HEK293T (cell line): ENCODE data around the gene SUCLA2.

Experiments used
- CTCF ChIA-PET: fragments of 350-600 bp; formaldehyde crosslinking; extraction: SDS; loops from one replicate; lab custom pipeline; 2021; ENCODE audit warnings: antibody characterized with exemption, inconsistent platforms; lab: Yijun Ruan, JAX
- POLR2A ChIA-PET: fragments of 350-600 bp; formaldehyde crosslinking; extraction: SDS; loops from one replicate; lab custom pipeline; 2020; ENCODE audit warnings: antibody characterized with exemption, inconsistent platforms; lab: Yijun Ruan, JAX
- DNase-seq: peaks from one replicate; pipeline ENCODE4 v3.0.0; 2012; ENCODE audit warnings: mixed read lengths; ENCODE audit errors: extremely low spot score
- ARNT ChIP-seq: fragments of 450-650 bp; IDR thresholded peaks from 2 replicates; pipeline ENCODE4 v1.6.1; 2017; ENCODE audit warnings: mild to moderate bottlenecking
- BHLHE40 ChIP-seq: fragments of 450-650 bp; IDR thresholded peaks from 2 replicates; pipeline ENCODE4 v1.6.1; 2016; ENCODE audit warnings: mild to moderate bottlenecking, moderate library complexity, borderline replicate concordance
- CTBP1 ChIP-seq: fragments of 450-650 bp; IDR thresholded peaks from 2 replicates; pipeline ENCODE4 v1.6.1; 2016; ENCODE audit warnings: borderline replicate concordance
- ELF4 ChIP-seq: fragments of 450-650 bp; IDR thresholded peaks from 2 replicates; pipeline ENCODE4 v1.6.1; 2017; ENCODE audit warnings: antibody characterized with exemption
- FOXA1 ChIP-seq: fragments of 450-650 bp; IDR thresholded peaks from 2 replicates; pipeline ENCODE4 v1.6.1; 2016; ENCODE audit warnings: mild to moderate bottlenecking
- FOXK2 ChIP-seq: fragments of 450-650 bp; IDR thresholded peaks from 2 replicates; pipeline ENCODE4 v1.6.1; 2016; ENCODE audit warnings: mild to moderate bottlenecking
- FOXM1 ChIP-seq: fragments of 450-650 bp; IDR thresholded peaks from 2 replicates; pipeline ENCODE4 v1.6.1; 2017; ENCODE audit warnings: mild to moderate bottlenecking, borderline replicate concordance
- HDGF ChIP-seq: fragments of 450-650 bp; IDR thresholded peaks from 2 replicates; pipeline ENCODE4 v1.6.1; 2017; ENCODE audit warnings: antibody characterized with exemption, borderline replicate concordance
- L3MBTL2 ChIP-seq: fragments of 450-650 bp; conservative IDR thresholded peaks from 2 replicates; pipeline ENCODE4 v1.6.1; 2016; ENCODE audit warnings: mild to moderate bottlenecking
- LEF1 ChIP-seq: fragments of 450-650 bp; IDR thresholded peaks from 2 replicates; pipeline ENCODE4 v1.6.1; 2017; ENCODE audit warnings: mild to moderate bottlenecking, borderline replicate concordance
- NFRKB ChIP-seq: fragments of 450-650 bp; IDR thresholded peaks from 2 replicates; pipeline ENCODE4 v1.6.1; 2016; ENCODE audit warnings: mild to moderate bottlenecking, moderate library complexity
- PKNOX1 ChIP-seq: fragments of 450-650 bp; IDR thresholded peaks from 2 replicates; pipeline ENCODE4 v1.6.1; 2016
- SP1 ChIP-seq: fragments of 450-650 bp; IDR thresholded peaks from 2 replicates; pipeline ENCODE4 v1.6.1; 2017
- SUZ12 ChIP-seq: fragments of 450-650 bp; IDR thresholded peaks from 2 replicates; pipeline ENCODE4 v1.6.1; 2016; ENCODE audit warnings: mild to moderate bottlenecking
- TARDBP ChIP-seq: fragments of 450-650 bp; IDR thresholded peaks from 2 replicates; pipeline ENCODE4 v1.6.1; 2016
- ZNF384 ChIP-seq: fragments of 450-650 bp; IDR thresholded peaks from 2 replicates; pipeline ENCODE4 v1.6.1; 2016

The SUCLA2 gene

DNA sequence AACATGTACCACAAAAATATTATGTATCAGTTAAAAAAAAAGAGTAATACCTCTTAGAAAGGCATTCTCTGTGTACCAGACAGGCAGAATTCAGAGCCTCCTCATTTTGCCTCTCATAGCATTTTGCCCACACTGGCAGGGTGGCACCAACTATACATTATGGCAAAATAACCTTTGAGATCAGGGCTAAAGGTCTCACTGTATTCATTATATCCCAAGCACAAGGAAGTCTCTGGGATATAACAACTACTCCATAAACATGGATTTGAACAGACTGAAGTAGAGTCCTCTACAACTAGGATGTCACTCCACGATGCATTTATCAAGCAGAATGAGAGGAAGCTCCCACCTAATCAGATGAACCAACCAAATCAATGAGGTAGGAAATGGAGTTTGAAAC lies 10.6 kb downstream of the SUCLA2 start:
- no peak for DNase-seq
- TF ChIP-seq ELF4 (no peak), ZNF384 (no peak), CTBP1 (no peak), BHLHE40 (no peak), L3MBTL2 (no peak), LEF1 (no peak), HDGF (no peak), PKNOX1 (no peak), SUZ12 (no peak), ARNT (no peak), FOXA1 (no peak), NFRKB (no peak)
- CTCF ChIA-PET: no interaction called here
- POLR2A ChIA-PET: no interaction called here

GRCh38 chr13:47983070-47983469 lies 18.0 kb downstream of the SUCLA2 start:
- TF ChIP-seq FOXM1 (no peak), ELF4 (no peak), PKNOX1 (no peak), TARDBP (no peak), HDGF (no peak), FOXA1 (no peak), CTBP1 (no peak), NFRKB (no peak), FOXK2 (no peak), SP1 (no peak), LEF1 (no peak), BHLHE40 (no peak), ZNF384 (no peak), ARNT (no peak)
- ChIA-PET CTCF (no interaction called here), POLR2A (interaction anchor here (0.7 kb wide), 1 partner anchor 54 kb away, joined by 3 read pairs; no protein-coding TSS in a partner anchor)
- DNase-seq: no peak

DNA sequence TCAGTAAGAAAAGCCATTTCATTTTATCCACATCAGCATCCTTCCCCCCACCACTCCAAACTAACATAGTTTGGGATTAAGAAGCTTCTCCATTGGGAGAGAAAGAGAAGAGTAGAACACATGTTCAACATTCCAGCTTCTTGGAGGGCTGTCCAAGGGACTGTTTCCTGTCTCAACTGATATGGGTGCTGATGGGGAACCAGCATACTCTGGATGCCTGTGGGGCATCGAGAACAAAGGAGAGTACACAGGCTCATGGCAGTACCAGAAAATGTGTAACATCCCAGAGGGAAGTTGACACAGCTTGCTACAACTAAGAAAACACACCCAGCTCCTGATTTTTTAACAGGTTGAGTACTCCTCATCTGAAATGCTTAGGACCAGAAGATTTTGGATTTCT lies 24.7 kb downstream of the SUCLA2 start:
- no peak for TF ChIP-seq SP1
- no peak for TF ChIP-seq BHLHE40
- TF ChIP-seq CTBP1: no peak
- TF ChIP-seq FOXK2: no peak
- no peak for TF ChIP-seq PKNOX1
- TF ChIP-seq L3MBTL2: no peak
- no peak for TF ChIP-seq FOXA1
- TF ChIP-seq FOXM1: no peak
- TF ChIP-seq ZNF384: no peak
- no peak for TF ChIP-seq HDGF
- no peak for TF ChIP-seq SUZ12
- CTCF ChIA-PET: interaction anchor here (0.6 kb wide), 1 partner anchor 1945 kb away, joined by 3 read pairs; no protein-coding TSS in a partner anchor
- DNase-seq: no peak
- POLR2A ChIA-PET: interaction anchor here (1.7 kb wide), 1 partner anchor 118 kb away, joined by 4 read pairs; no protein-coding TSS in a partner anchor

DNA sequence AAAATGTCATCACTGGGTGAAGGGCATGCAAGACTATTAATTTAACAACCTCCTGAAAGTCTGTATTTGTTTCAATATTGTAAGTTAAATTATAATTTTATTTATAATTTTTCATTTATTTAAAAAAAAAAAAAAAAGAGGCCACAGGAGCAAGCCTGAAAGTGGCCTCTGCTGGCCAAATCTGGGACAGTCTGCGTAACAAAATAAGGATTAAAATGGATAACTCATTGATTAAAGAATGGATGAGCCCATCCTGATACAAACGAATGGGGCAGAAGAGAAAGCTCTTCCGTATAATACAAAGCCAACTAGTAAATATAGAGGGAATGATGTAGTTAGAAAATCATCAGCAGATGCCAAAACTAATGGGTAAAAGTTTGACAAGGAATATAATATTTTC lies 36.2 kb downstream of the SUCLA2 start:
- no peak for DNase-seq

DNA sequence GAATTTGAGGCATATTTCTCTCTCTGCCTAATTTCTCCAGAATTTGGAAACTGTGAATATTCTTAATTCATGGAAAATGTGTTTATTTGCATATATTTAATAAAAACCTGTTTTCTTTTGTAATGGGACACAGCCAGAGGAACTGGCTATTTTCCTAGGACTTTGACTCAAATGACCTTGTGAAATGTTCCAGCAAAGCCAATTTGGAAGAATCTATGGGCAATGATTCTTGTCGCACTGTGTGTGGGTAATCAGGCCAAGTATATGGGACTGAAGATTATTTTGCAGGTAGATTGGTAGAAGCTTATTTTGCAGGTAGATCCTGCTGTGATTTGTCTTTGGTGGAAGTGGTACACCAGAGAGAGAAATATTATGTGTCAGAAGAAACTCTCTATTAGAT lies 38.8 kb downstream of the SUCLA2 start:
- no peak for TF ChIP-seq TARDBP
- TF ChIP-seq ZNF384: no peak
- no peak for TF ChIP-seq BHLHE40
- TF ChIP-seq LEF1: no peak
- TF ChIP-seq SP1: no peak
- no peak for TF ChIP-seq FOXK2
- TF ChIP-seq PKNOX1: no peak
- no peak for TF ChIP-seq SUZ12
- no peak for TF ChIP-seq HDGF
- no peak for TF ChIP-seq ELF4
- no peak for TF ChIP-seq NFRKB
- no peak for TF ChIP-seq ARNT
- no peak for TF ChIP-seq FOXM1
- TF ChIP-seq L3MBTL2: no peak
- no peak for TF ChIP-seq FOXA1
- ChIA-PET POLR2A (no interaction called here), CTCF (interaction anchor here (0.5 kb wide), 1 partner anchor 17 kb away, joined by 5 read pairs; no protein-coding TSS in a partner anchor)
- no peak for DNase-seq

More for the DNA sequence above, 36.2 kb downstream of the SUCLA2 start:
- ChIA-PET POLR2A (no interaction called here), CTCF (interaction anchor here (0.7 kb wide), 1 partner anchor 67 kb away, joined by 3 read pairs; no protein-coding TSS in a partner anchor)
- TF ChIP-seq BHLHE40: no peak
- TF ChIP-seq FOXK2: no peak
- no peak for TF ChIP-seq HDGF
- no peak for TF ChIP-seq LEF1
- no peak for TF ChIP-seq TARDBP
- TF ChIP-seq SP1: no peak
- TF ChIP-seq FOXM1: no peak
- TF ChIP-seq NFRKB: no peak
- no peak for TF ChIP-seq L3MBTL2
- TF ChIP-seq ELF4: no peak
- no peak for TF ChIP-seq ZNF384
- no peak for TF ChIP-seq CTBP1
- no peak for TF ChIP-seq ARNT
- no peak for TF ChIP-seq PKNOX1
